Activated CD8-positive, alpha-beta memory T cell treated with anti-CD3 and anti-CD28 coated beads, Interleukin-2, amount 50 U/mL, for 4 hours (primary cell): ENCODE results near the gene CREB5.

Experiments used
- DNase-seq: peaks from one replicate; pipeline ENCODE4 v3.0.0-alpha.2; 2020

The CREB5 gene

GRCh38 chr7:28408105-28408959 is 4.0 kb upstream of the CREB5 start:
- DNase-seq: peak; percentile 15

- peak; percentile 77 for DNase-seq
Observed at GRCh38 chr7:28408960-28409715, 3.2 kb upstream of the CREB5 start.

GRCh38 chr7:28409716-28410627 is 2.3 kb upstream of the CREB5 start:
- DNase-seq: no peak

GRCh38 chr7:28410628-28411531 is 1.4 kb upstream of the CREB5 start:
- peak; percentile 16 for DNase-seq

GRCh38 chr7:28413011-28413410 is 693 bp downstream of the CREB5 start:
- DNase-seq: no peak

GRCh38 chr7:28414453-28414852 is 2.1 kb downstream of the CREB5 start:
- DNase-seq: no peak

- DNase-seq: no peak
Observed at GRCh38 chr7:28417321-28417940, 5.1 kb downstream of the CREB5 start.

- no peak for DNase-seq
Observed at GRCh38 chr7:28418311-28418710, 6.0 kb downstream of the CREB5 start.

- no peak for DNase-seq
Observed at GRCh38 chr7:28418966-28419365, 6.6 kb downstream of the CREB5 start.

- no peak for DNase-seq
Observed at GRCh38 chr7:28419716-28420115, 7.4 kb downstream of the CREB5 start.

GRCh38 chr7:28423112-28423511 is 10.8 kb downstream of the CREB5 start:
- DNase-seq: no peak

GRCh38 chr7:28423918-28424514 is 11.7 kb downstream of the CREB5 start:
- DNase-seq: no peak

- DNase-seq: no peak
Observed at GRCh38 chr7:28425496-28425895, 13.2 kb downstream of the CREB5 start.

- no peak for DNase-seq
Observed at GRCh38 chr7:28427236-28427635, 14.9 kb downstream of the CREB5 start.

GRCh38 chr7:28430616-28431015 is 18.3 kb downstream of the CREB5 start:
- DNase-seq: no peak

GRCh38 chr7:28432105-28432504 is 19.8 kb downstream of the CREB5 start:
- no peak for DNase-seq

- DNase-seq: no peak
Observed at GRCh38 chr7:28433039-28433438, 20.7 kb downstream of the CREB5 start.

GRCh38 chr7:28433699-28434219 is 21.4 kb downstream of the CREB5 start:
- DNase-seq: no peak

GRCh38 chr7:28434510-28434909 is 22.2 kb downstream of the CREB5 start:
- DNase-seq: no peak

- DNase-seq: no peak
Observed at GRCh38 chr7:28435152-28435551, 22.8 kb downstream of the CREB5 start.
